Activated naive CD4-positive, alpha-beta T cell treated with anti-CD3 and anti-CD28 coated beads, Interleukin-2, amount 10 ng/mL, durations not matched to agents 7 days and 5 days (primary cell): ENCODE data around the gene YES1.
"Not testable (repeated sequence)": the region's sequence is repeated elsewhere in the genome, so short reads cannot be mapped to it uniquely, and the experiment has no call there.

ENCODE experiments used
- CTCF ChIA-PET: fragments of 350-600 bp; sonication (Branson Sonifier 250); formaldehyde crosslinking; loops from one replicate; lab custom pipeline; 2021; ENCODE audit warnings: antibody characterized with exemption; lab: Charles Lee
- DNase-seq: peaks from one replicate; pipeline ENCODE4 v3.0.0-alpha.2; 2020
- H3K27ac Mint-ChIP-seq: one replicate; pipeline ENCODE4 v1.8.0; 2021; ENCODE audit warnings: mild to moderate bottlenecking, moderate library complexity, mixed read lengths
- H3K27me3 Mint-ChIP-seq: one replicate; pipeline ENCODE4 v1.8.0; 2021; ENCODE audit warnings: mild to moderate bottlenecking, mixed read lengths
- H3K36me3 Mint-ChIP-seq: one replicate; pipeline ENCODE4 v1.8.0; 2021; ENCODE audit warnings: mixed read lengths
- H3K4me1 Mint-ChIP-seq: one replicate; pipeline ENCODE4 v1.8.0; 2021; ENCODE audit warnings: mixed read lengths
- H3K4me3 Mint-ChIP-seq: one replicate; pipeline ENCODE4 v1.8.0; 2021; ENCODE audit warnings: mild to moderate bottlenecking, moderate library complexity, mixed read lengths
- H3K9me3 Mint-ChIP-seq: one replicate; pipeline ENCODE4 v1.8.0; 2021; ENCODE audit warnings: mixed read lengths

The YES1 gene

DNA sequence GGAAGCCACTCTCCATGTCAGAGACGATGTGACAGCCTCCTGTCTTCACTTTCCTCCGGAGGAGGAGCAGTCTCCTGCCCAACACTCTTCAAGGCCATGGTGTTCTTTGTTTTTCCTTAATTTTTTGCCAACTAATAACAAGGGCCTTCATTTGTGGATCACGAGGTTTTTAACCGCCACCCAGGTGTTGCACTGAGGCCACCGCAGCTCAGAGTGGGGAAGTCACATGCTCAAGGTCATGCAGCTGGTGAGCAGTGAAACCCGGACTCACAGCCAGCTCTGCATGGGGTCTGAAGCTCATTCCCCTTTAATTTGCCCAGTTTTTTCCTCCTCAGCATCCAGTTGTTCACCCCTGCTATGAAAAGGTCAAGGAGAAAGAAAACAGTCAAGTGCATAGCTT, 119.2 kb downstream of the YES1 start:
- H3K9me3 Mint-ChIP-seq: no peaks in the 10 kb centered on the region
- CTCF ChIA-PET: no interaction called here
- DNase-seq: no peak
- H3K36me3 Mint-ChIP-seq: peaks cover 29% of the 10 kb centered on the region
- H3K4me3 Mint-ChIP-seq: no peak overlapping the region
- H3K27ac Mint-ChIP-seq: no peak overlapping the region
- H3K4me1 Mint-ChIP-seq: peaks cover 11% of the 10 kb centered on the region
- H3K27me3 Mint-ChIP-seq: no peaks in the 10 kb centered on the region

DNA sequence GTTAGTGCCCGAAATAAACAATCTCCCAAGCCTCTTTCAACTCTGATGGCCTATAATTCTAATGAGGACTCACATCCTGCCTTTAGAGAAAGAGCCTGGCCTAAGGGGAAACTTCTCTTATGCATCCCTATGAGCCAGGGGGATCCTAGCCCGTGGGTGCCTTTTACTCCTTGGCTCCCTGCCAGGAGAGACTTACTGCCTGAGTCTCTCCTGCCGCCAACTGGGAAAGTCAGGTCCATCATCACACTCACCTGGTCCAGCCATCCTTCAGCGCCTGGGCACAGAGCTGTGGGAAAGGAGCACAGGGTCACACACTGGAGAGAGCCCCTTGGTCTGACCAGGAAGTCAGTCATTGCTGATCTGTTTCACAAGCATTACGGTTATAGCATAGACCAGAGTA, 123.7 kb downstream of the YES1 start:
- peak overlapping the region; percentile 42 for H3K27ac Mint-ChIP-seq
- peaks cover 32% of the 10 kb centered on the region for H3K36me3 Mint-ChIP-seq
- H3K27me3 Mint-ChIP-seq: no peaks in the 10 kb centered on the region
- H3K9me3 Mint-ChIP-seq: no peaks in the 10 kb centered on the region
- CTCF ChIA-PET: interaction anchor here (1.1 kb wide), 1 partner anchor 63 kb away, joined by 3 read pairs; no protein-coding TSS in a partner anchor
- H3K4me1 Mint-ChIP-seq: peaks cover 11% of the 10 kb centered on the region
- H3K4me3 Mint-ChIP-seq: no peak overlapping the region
- DNase-seq: no peak

DNA sequence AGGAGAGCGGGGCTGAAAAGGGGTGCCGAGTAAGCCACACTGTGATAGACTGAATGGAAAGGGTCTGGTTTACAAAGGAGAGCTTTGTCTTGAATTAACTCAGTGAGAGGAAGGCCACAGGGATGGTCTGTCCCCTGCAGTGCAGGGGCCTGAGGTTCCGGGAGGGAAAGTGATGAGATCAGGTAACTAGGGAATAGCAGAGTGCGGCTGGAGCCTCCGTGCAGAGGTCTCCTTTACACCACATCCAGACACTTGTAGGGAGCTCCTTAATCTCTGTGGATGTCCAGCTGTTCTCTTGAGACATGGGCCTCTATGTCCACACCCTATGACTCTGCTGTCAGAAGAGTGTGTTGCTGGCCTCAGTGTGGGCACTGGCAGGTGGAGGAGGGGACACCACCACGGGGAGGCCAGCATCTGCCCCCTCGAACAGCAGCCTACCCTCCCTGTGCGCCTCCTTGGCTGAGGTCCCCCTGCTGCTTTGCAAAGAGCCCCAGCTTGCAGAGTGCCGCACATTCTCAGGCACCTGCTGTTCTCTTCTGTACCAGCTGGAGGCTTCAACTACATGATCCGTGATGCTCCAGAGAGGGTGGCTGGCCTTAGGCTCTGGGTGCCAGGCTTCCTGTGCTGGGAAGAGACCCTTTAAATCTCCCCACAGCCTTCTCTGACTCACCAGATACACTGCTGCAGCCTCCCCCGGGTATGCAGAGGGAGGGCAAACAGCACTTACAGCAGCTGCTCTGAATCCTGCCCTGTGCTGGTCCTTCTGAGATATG, 125.5 kb downstream of the YES1 start:
- Mint-ChIP-seq H3K27me3 (no peaks in the 10 kb centered on the region), H3K4me1 (peaks cover 20% of the 10 kb centered on the region), H3K27ac (no peak overlapping the region), H3K9me3 (no peaks in the 10 kb centered on the region), H3K36me3 (peaks cover 40% of the 10 kb centered on the region), H3K4me3 (no peak overlapping the region)
- CTCF ChIA-PET: interaction anchor here (0.8 to 2.2 kb wide), 2 partner anchors 14 to 144 kb away, joined by 4 to 5 read pairs; no protein-coding TSS in a partner anchor
- no peak for DNase-seq

DNA sequence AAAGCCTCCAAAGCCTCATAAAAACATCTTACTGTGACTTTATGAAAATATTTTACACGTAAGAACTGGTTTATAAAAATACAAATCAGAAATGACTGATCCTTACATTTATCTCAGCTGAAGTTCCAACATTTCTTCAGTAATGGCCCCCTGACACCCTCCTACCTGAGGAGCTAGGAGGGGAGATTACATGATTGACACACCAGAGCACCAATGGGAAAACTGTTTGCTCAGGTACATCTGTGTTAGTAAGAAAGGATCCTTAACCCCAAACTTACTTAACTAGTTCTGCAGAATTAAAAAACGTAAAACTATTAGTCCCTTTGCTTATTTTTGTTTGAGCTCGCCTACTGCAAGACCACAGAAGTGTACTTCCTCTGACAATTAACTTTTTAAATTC, 126.6 kb downstream of the YES1 start:
- peaks cover 27% of the 10 kb centered on the region for H3K4me1 Mint-ChIP-seq
- CTCF ChIA-PET: interaction anchor here (0.9 to 2.2 kb wide), 2 partner anchors 27 to 145 kb away, joined by 3 to 5 read pairs; no protein-coding TSS in a partner anchor
- H3K27ac Mint-ChIP-seq: no peak overlapping the region

DNA sequence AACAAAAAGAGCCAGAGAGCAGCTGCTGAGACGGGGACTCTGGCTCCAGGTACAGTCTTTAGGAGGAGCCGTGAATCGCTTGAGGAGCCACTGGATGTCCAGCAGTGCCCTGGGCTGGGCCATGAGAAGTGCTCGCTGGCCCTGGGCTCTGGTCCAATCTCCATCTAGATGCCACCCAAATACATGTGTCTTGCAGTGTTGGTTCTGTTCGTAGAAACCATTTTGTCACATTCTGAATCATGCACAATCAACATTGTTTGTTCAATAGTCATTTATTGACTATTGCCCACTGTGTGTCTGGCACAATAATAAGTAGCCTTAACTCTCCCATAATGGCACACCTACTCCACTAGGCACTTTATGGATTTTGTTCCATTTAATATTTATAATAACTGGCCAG, 128.5 kb downstream of the YES1 start:
- Mint-ChIP-seq H3K36me3 (peaks cover 53% of the 10 kb centered on the region), H3K4me3 (no peak overlapping the region), H3K4me1 (peaks cover 30% of the 10 kb centered on the region), H3K9me3 (no peaks in the 10 kb centered on the region), H3K27ac (peak overlapping the region; percentile 90), H3K27me3 (no peaks in the 10 kb centered on the region)
- DNase-seq: no peak
- CTCF ChIA-PET: interaction anchor here (0.7 to 1.1 kb wide), 2 partner anchors 26 to 131 kb away, joined by 3 read pairs; partner anchors contain the start of gene TYMS

More for the DNA sequence above, 126.6 kb downstream of the YES1 start:
- DNase-seq: no peak
- Mint-ChIP-seq H3K9me3 (no peaks in the 10 kb centered on the region), H3K4me3 (no peak overlapping the region), H3K36me3 (peaks cover 42% of the 10 kb centered on the region), H3K27me3 (no peaks in the 10 kb centered on the region)

DNA sequence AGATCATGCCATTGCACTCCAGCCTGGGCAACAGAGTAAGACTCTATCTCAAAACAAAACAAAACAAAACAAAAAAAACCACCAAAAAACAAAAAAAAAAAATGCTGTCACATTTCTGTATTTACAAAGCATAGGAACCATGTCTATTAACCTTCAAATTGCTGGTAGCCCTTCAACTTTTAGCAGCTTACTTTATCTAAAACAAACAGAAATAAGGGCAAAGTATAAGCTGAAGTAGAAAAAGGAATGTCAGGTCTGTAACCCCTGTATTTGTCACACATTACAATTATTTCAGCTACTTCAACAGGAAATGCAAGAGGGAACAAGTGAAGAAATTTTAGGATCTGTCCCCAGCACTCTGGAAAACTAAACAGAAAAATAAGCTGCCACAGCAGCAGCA, 129.2 kb downstream of the YES1 start:
- H3K36me3 Mint-ChIP-seq: peaks cover 54% of the 10 kb centered on the region
- no peaks in the 10 kb centered on the region for H3K27me3 Mint-ChIP-seq
- no peaks in the 10 kb centered on the region for H3K9me3 Mint-ChIP-seq
- H3K4me3 Mint-ChIP-seq: no peak overlapping the region
- peaks cover 30% of the 10 kb centered on the region for H3K4me1 Mint-ChIP-seq
- H3K27ac Mint-ChIP-seq: peak overlapping the region; percentile 90
- CTCF ChIA-PET: interaction anchor here (0.7 to 2.2 kb wide), 4 partner anchors 24 to 132 kb away, joined by 3 to 11 read pairs (median 3); partner anchors contain the start of gene TYMS
- no peak for DNase-seq

DNA sequence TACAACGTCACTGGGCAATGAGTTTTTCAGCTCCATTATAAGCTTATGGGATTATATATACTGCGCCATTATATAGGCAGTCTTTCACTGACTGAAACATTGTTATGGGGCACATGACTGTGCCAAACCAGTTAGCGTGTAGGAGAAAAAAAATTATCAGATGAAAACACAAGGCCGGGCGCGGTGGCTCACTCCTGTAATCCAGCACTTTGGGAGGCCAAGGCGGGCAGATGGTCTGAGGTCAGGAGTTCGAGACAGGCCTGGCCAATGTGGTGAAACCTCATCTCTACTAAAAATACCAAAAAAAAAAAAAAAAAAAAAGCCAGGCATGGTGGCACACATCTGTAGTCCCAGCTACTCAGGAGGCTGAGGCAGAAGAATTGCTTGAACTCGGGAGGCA, 129.6 kb downstream of the YES1 start:
- H3K4me3 Mint-ChIP-seq, DNase-seq, H3K27me3 Mint-ChIP-seq, H3K9me3 Mint-ChIP-seq: not testable (repeated sequence)
- H3K36me3 Mint-ChIP-seq: peaks cover 55% of the 10 kb centered on the region
- H3K27ac Mint-ChIP-seq: peak overlapping the region; percentile 90
- CTCF ChIA-PET: interaction anchor here (0.7 to 2.2 kb wide), 3 partner anchors 25 to 28 kb away, joined by 3 to 11 read pairs (median 3); partner anchors contain the start of gene TYMS
- H3K4me1 Mint-ChIP-seq: peaks cover 30% of the 10 kb centered on the region

DNA sequence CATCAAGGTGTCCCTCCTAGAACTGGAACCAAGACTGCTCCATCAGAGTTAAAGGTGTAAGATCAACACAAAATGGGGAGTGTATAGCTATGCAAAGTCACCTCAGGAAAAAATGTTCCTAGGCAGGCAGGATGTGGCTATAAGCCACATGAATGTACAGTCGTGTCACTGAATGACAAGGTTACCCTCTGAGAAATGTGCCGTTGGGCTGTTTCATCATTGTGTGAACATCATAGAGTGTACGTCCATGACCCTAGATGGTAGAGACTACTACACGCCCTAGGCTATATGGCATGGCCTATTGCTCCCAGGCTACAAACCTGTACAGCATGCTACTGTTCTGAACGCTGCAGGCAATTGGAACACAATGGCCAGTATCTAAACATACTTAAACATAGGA, 130.1 kb downstream of the YES1 start:
- Mint-ChIP-seq H3K4me1 (peaks cover 30% of the 10 kb centered on the region), H3K36me3 (peaks cover 53% of the 10 kb centered on the region), H3K27me3 (no peaks in the 10 kb centered on the region), H3K27ac (peak overlapping the region; percentile 90), H3K4me3 (no peak overlapping the region), H3K9me3 (no peaks in the 10 kb centered on the region)
- peak; percentile 81 for DNase-seq
- CTCF ChIA-PET: interaction anchor here (2.2 kb wide), 1 partner anchor 28 kb away, joined by 11 read pairs; no protein-coding TSS in a partner anchor

DNA sequence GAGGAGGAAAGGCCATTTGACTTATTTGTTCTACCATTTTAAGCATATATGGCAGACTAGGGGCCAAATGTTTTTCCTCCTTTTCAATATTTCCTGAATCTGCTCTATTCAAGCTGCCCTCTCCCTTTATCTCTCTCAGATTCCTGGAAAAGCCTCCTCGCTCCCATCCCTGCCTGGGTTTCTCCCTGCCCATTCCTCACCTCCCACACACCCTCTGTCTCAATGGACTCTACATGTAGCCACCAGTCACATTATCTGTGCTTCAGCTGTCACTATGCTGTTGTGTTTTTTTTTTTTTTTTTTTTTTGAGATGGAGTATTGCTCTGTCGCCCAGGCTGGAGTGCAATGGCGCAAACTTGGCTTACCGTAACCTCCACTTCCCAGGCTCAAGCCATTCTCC, 131.7 kb downstream of the YES1 start:
- H3K36me3 Mint-ChIP-seq: peaks cover 59% of the 10 kb centered on the region
- H3K9me3 Mint-ChIP-seq: no peaks in the 10 kb centered on the region
- peak overlapping the region; percentile 70 for H3K27ac Mint-ChIP-seq
- H3K27me3 Mint-ChIP-seq: no peaks in the 10 kb centered on the region
- peaks cover 30% of the 10 kb centered on the region for H3K4me1 Mint-ChIP-seq
- H3K4me3 Mint-ChIP-seq: no peak overlapping the region
- no peak for DNase-seq
- CTCF ChIA-PET: no interaction called here

DNA sequence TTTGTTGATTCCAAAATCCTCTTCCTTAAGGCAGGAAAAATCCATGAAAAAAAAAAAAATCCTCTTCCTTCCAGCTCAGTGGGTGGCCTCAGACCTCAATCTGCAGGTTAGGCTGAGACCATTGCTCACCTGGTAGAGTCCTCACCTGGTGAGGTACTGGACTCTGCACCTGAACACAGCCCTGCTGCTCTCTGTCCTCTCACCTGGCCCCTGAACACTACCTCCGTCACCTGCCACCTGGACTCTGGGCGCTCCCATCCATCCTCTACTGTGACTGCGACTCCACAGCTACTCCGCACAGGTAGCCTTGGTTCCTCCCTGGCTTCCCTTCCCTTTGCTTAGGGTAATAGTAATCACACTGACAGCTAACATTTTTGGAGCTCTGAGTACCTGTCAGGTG, 132.5 kb downstream of the YES1 start:
- H3K27me3 Mint-ChIP-seq: no peaks in the 10 kb centered on the region
- no peaks in the 10 kb centered on the region for H3K9me3 Mint-ChIP-seq
- DNase-seq: no peak
- H3K36me3 Mint-ChIP-seq: peaks cover 58% of the 10 kb centered on the region
- H3K27ac Mint-ChIP-seq: no peak overlapping the region
- no peak overlapping the region for H3K4me3 Mint-ChIP-seq
- peaks cover 30% of the 10 kb centered on the region for H3K4me1 Mint-ChIP-seq
- CTCF ChIA-PET: no interaction called here

DNA sequence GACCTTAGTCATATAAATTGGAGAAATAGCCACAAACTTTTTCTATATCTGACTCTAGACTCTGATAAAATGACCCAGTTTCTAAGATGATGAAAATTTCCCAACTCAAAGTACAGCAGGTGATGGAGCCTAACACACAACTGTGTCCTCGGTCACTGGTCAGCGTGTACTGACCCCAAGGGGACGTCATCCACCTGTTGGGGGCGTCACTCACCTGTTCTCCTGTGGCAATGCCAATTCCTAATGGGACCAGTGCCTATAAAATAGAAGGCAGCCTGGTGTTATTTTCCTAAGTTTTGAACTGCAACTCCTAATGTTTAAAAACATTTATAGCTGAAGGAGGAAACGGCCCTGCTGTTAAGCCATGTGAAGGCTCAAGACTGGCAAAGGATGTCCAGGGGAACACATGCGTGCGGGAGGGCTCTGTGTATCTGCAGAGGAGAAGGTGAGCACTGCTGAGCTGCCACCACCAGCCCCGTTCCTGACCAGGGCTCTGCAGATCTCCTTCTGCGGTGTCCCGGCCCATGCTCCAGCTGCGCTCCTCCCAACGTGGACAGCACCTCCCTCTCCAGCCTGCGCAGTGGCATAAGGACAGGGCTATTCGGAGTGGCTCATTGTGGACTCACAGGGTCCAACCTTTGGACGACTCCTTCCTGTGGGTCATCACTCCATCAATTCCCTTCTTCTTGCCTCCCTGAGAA, 133.4 kb downstream of the YES1 start:
- no peak overlapping the region for H3K4me3 Mint-ChIP-seq
- CTCF ChIA-PET: no interaction called here
- DNase-seq: no peak
- H3K27ac Mint-ChIP-seq: no peak overlapping the region
- peaks cover 28% of the 10 kb centered on the region for H3K4me1 Mint-ChIP-seq
- H3K27me3 Mint-ChIP-seq: no peaks in the 10 kb centered on the region
- H3K36me3 Mint-ChIP-seq: peaks cover 59% of the 10 kb centered on the region
- no peaks in the 10 kb centered on the region for H3K9me3 Mint-ChIP-seq

DNA sequence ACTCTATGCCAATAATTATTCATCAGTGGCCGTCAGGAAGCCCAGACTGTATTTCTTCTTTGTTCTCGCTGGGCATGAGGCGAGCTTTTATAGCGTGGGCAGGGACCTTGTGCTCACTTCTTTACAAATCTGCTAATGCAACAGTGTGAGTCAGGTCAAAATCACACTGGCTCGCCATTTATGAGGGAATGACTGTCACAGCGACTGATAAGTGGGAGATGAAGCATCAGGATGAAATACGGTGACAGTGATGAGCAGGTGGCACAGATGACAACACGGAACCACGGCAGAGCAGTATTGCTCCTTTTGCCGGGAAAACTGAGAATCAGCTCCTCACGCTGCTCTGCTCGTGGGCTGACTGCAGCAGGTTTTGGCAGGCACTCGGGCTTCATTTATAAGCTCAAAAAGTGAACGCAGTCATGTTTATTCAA, 134.1 kb downstream of the YES1 start:
- Mint-ChIP-seq H3K9me3 (no peaks in the 10 kb centered on the region), H3K4me3 (no peak overlapping the region), H3K27me3 (no peaks in the 10 kb centered on the region), H3K36me3 (peaks cover 56% of the 10 kb centered on the region), H3K4me1 (peaks cover 23% of the 10 kb centered on the region), H3K27ac (no peak overlapping the region)
- CTCF ChIA-PET: no interaction called here
- DNase-seq: no peak

DNA sequence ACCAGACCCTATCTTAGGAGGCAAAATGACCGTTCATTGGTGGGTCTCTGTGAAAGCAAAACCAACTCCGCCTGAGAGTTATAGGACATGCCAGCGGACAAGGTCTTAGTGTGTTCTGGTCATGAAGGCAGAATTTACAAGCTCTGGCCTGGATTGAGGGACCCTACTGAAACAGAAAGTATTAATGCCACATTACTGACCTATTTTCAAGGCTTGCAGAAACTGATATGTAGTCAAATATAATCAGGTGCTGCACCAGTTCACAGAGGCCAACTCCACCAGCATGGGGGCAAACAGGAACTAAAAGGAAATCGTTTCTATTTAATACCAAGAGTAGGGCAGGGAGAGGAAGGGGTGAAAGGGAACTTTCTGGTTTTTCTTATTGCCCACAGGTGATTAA, 134.9 kb downstream of the YES1 start:
- peak overlapping the region; percentile 69 for H3K27ac Mint-ChIP-seq
- H3K4me1 Mint-ChIP-seq: peaks cover 16% of the 10 kb centered on the region
- CTCF ChIA-PET: no interaction called here
- no peak for DNase-seq
- H3K36me3 Mint-ChIP-seq: peaks cover 59% of the 10 kb centered on the region
- no peaks in the 10 kb centered on the region for H3K27me3 Mint-ChIP-seq
- H3K9me3 Mint-ChIP-seq: no peaks in the 10 kb centered on the region
- H3K4me3 Mint-ChIP-seq: no peak overlapping the region

DNA sequence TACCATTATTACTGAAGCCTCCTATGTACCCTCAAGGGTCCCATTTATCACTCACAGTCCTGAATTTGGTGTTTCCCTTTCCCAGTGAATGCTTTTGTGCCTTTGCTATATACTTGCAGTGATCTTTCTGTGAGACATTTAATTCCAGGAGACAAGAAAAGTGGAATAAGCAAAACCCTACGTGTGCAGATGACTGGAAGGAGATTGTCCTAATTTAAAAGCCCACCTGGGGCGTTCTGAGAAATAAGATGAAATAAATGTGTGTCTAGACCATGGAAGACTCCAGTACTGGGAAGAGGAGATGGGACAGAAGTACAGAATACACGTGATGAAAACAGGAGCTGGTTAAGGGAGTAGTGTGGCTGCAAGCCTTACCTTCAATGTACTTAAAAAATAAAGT, 135.3 kb downstream of the YES1 start:
- Mint-ChIP-seq H3K9me3 (no peaks in the 10 kb centered on the region), H3K4me3 (no peak overlapping the region), H3K36me3 (peaks cover 56% of the 10 kb centered on the region), H3K27ac (no peak overlapping the region), H3K27me3 (no peaks in the 10 kb centered on the region), H3K4me1 (peaks cover 12% of the 10 kb centered on the region)
- CTCF ChIA-PET: no interaction called here
- no peak for DNase-seq
